Upper lobe of left lung (tissue), 6 donors: ENCODE results near the gene SLC6A18. TPM values are rescaled to one million over a fixed set of nuclear protein-coding genes. Genes with fewer than 3 reads are reported as not detected.

Experiments used
- ATAC-seq, 2 donors: fragments of 200-7000 bp; cut with Tn5 transposase; one replicate each; pipeline ENCODE4 v1.9.1; 2022; ENCODE audit warnings: mild to moderate bottlenecking in 2 of 2, moderate library complexity in 2 of 2; ENCODE audit not compliant: low FRiP score in 2 of 2
- DNase-seq, 2 donors: peaks; one replicate each; pipeline ENCODE4 v3.0.0-alpha.2; 2019 to 2020
- H3K27ac ChIP-seq, 4 donors: fragments of 200-600 bp; sonication (generic); one replicate each; pipeline ENCODE4 v1.5.1; 2016 to 2019
- H3K27me3 ChIP-seq, 4 donors: fragments of 200-600 bp; sonication (generic); one replicate each; pipeline ENCODE4 v1.5.1; 2017 to 2019
- H3K36me3 ChIP-seq, 4 donors: fragments of 200-600 bp; sonication (generic); one replicate each; pipeline ENCODE4 v1.5.1; 2016 to 2019
- H3K4me1 ChIP-seq, 4 donors: fragments of 200-600 bp; sonication (generic); one replicate each; pipeline ENCODE4 v1.5.1; 2018 to 2019
- H3K4me3 ChIP-seq, 4 donors: fragments of 200-600 bp; sonication (generic); one replicate each; pipeline ENCODE4 v1.5.1; 2017 to 2019; ENCODE audit warnings: mild to moderate bottlenecking in 2 of 4, moderate library complexity in 1 of 4
- H3K9me3 ChIP-seq, 4 donors: fragments of 200-600 bp; sonication (generic); one replicate each; pipeline ENCODE4 v1.5.1; 2018 to 2019
- EP300 ChIP-seq, 4 donors: sonication (generic); formaldehyde crosslinking; IDR thresholded peaks; one replicate each; pipeline ENCODE4 v1.5.1; 2017; ENCODE audit warnings: antibody characterized with exemption in 4 of 4, control low read depth in 2 of 4
- POLR2A ChIP-seq, 4 donors: fragments of 450-650 bp; IDR thresholded peaks; one replicate each; pipeline ENCODE4 v1.5.1; 2016 to 2017; ENCODE audit warnings: antibody characterized with exemption in 4 of 4, mild to moderate bottlenecking in 2 of 4
- POLR2AphosphoS5 ChIP-seq, 2 donors: sonication (generic); formaldehyde crosslinking; IDR thresholded peaks; one replicate each; pipeline ENCODE4 v1.5.1; 2017; ENCODE audit warnings: antibody characterized with exemption in 2 of 2
- whole genome bisulfite sequencing, 2 donors: methylation state at CpG; one replicate each; pipeline ENCODE4 v1.1.5; 2017 to 2018; 5-methylcytosine and 5-hydroxymethylcytosine counted together
- total RNA-seq, 6 donors: library from RNA; depleted of rRNA in 4 of 6; stranded (reverse); fragments of >200 nt in 4 of 6; gene quantifications; one replicate each; pipeline versions ENCODE4 v1.1.0 to v1.2.1, GENCODE V29; 2016 to 2021
- TF ChIP-seq, protein P1 (sequence below), 6 experiments: fragments of 450-650 bp in 4 of 6; fragments of 200-600 bp in 2 of 6; sonication (generic) in 2 of 6; IDR thresholded peaks; one replicate each; pipeline ENCODE4 v1.5.1; 2016 to 2019; ENCODE audit warnings: antibody characterized with exemption in 6 of 6
- donor health status: DM: no; HTN: no; CAD: no; lungs with moderate emphysema.
- donor health status: DM: no; HTN: yes; CAD: no; lungs with severe emphysema.

SLC6A18 gene
- total RNA-seq, 6 donors from 2014 or later = not detected

DNA sequence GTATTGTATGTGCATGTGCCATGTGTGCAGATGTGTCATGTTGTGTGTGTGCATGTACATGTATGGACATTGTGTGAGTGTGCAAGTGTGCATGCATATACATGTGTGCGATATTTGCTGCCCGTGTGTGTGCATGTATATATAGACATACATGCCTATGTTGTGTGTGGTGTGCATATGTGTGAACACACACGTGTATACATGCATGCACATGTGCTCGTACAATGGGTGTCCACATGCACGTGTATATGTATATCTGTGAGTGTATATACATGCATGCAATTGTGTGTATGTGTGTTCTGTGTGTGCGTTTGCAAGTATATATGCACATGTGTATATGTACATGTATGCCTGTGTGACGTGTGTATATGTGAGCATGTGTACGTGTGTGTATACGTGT, 3.0 kb upstream of the SLC6A18 start:
- H3K4me3 ChIP-seq = no peak overlapping the region
- ATAC-seq = no peak

DNA sequence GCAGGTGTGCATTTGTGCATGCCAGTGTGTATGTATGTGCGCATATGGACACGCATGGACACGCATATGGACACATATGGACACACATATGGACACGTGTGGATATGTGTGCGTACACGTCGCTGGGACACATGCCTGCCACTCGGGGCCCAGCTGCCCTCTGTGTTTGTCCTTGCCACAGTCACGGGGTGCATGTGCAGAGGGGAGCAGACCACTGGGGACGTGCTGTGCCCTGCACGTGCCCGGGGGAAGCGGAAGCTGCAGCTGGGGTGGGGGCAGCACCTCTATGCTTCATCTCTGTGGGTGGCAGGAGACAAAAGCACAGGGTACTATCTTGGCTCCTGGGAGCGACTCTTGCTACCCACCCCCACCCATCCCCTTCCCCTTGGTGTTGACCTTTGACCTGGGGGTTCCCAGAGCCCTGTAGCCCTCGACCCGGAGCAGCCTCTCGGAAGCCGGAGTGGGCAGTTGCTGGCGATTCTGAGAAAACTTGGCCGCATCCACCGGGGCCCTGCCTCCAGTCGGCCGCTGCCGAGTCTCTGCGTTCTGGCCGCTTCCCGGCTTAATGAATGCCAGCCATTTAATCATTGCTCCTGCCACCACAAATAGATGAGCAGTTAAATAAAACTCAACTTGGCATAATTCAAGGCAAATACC, 2.4 kb upstream of the SLC6A18 start:
- Histone ChIP-seq H3K27ac (no peak overlapping the region), H3K27me3 (no peaks in the 10 kb centered on the region), H3K9me3 (no peaks in the 10 kb centered on the region), H3K4me3 (no peak overlapping the region), H3K4me1 (no peaks in the 10 kb centered on the region), H3K36me3 (no peaks in the 10 kb centered on the region)
- ATAC-seq (no peak), DNase-seq (peak in 1 of 2 donors; percentile 46)
- WGBS, 2 donors = 82 to 93% methylated on average over 13 to 27 of the region's 27 CpGs
- no peak for TF ChIP-seq POLR2A (IDR thresholded peaks at IDR 0.05)
- TF ChIP-seq POLR2AphosphoS5 (IDR thresholded peaks at IDR 0.05) = no peak
- TF ChIP-seq, protein P1, sequence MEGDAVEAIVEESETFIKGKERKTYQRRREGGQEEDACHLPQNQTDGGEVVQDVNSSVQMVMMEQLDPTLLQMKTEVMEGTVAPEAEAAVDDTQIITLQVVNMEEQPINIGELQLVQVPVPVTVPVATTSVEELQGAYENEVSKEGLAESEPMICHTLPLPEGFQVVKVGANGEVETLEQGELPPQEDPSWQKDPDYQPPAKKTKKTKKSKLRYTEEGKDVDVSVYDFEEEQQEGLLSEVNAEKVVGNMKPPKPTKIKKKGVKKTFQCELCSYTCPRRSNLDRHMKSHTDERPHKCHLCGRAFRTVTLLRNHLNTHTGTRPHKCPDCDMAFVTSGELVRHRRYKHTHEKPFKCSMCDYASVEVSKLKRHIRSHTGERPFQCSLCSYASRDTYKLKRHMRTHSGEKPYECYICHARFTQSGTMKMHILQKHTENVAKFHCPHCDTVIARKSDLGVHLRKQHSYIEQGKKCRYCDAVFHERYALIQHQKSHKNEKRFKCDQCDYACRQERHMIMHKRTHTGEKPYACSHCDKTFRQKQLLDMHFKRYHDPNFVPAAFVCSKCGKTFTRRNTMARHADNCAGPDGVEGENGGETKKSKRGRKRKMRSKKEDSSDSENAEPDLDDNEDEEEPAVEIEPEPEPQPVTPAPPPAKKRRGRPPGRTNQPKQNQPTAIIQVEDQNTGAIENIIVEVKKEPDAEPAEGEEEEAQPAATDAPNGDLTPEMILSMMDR (IDR thresholded peaks at IDR 0.05) = no peak
- TF ChIP-seq EP300 (IDR thresholded peaks at IDR 0.05) = no peak

More for the DNA sequence above, 3.0 kb upstream of the SLC6A18 start:
- Histone ChIP-seq H3K27me3 (no peaks in the 10 kb centered on the region), H3K36me3 (no peaks in the 10 kb centered on the region), H3K9me3 (no peaks in the 10 kb centered on the region), H3K27ac (no peak overlapping the region), H3K4me1 (no peaks in the 10 kb centered on the region)
- 95 to 99% methylated on average over 9 of the region's 9 CpGs for WGBS, 2 donors
- TF ChIP-seq EP300 (IDR thresholded peaks at IDR 0.05) = no peak
- TF ChIP-seq POLR2AphosphoS5 (IDR thresholded peaks at IDR 0.05) = no peak
- no peak for DNase-seq

DNA sequence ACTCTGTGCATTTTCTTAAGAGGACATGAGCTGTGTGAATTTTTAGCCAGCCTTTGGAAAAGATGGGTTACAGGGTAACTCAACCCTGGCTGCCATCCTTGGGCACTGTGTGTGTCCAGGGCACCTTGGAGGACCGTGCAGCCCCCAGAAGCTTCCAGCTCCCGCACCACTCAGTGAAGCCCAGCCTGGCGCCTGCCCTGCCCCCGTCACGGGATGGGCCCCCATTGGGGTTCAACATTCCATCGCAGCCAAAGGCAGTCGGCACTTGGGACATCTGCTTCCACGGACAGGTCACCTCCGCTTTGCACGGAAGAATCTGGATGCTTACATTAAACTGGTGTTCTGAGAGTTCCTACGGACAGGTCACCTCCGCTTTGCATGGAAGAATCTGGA, 1.9 kb upstream of the SLC6A18 start:
- Histone ChIP-seq H3K4me3 (no peak overlapping the region), H3K27ac (no peak overlapping the region), H3K36me3 (no peaks in the 10 kb centered on the region), H3K27me3 (no peaks in the 10 kb centered on the region), H3K4me1 (peaks cover 0 to 5% (median 0%) of the 10 kb centered on the region in 4 donors), H3K9me3 (no peaks in the 10 kb centered on the region)
- DNase-seq (peak in 1 of 2 donors; percentile 65), ATAC-seq (no peak)
- WGBS, 2 donors = 59 to 86% methylated on average over 4 to 12 of the region's 12 CpGs
- TF ChIP-seq POLR2AphosphoS5 (IDR thresholded peaks at IDR 0.05) = no peak
- TF ChIP-seq, protein P1 (IDR thresholded peaks at IDR 0.05) = no peak
- no peak for TF ChIP-seq POLR2A (IDR thresholded peaks at IDR 0.05)
- TF ChIP-seq EP300 (IDR thresholded peaks at IDR 0.05) = no peak

DNA sequence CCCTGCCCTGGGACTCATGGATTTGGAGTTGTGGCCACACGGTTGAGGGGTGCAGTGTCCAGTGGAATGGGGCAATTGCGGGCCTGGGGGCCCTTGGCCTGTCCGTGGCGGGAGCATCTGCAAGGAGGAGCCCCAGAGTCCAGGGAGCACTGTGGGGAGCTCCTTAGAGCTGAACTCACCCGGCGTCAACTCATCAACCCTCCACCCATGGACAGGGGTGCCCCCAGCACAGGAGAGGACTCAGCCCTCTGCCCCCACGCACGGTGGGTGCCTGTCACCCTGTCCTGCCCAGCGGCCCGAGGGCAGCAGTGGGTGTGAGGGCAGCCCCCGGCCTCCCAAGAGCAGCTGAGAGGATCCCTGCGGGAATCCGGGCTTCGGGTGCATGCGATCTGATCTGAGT, 550 bp upstream of the SLC6A18 start:
- DNase-seq (peak in 1 of 2 donors; percentile 69), ATAC-seq (peak in 1 of 2 donors; percentile 9)
- TF ChIP-seq EP300 (IDR thresholded peaks at IDR 0.05) (no peak), POLR2AphosphoS5 (IDR thresholded peaks at IDR 0.05) (no peak), POLR2A (IDR thresholded peaks at IDR 0.05) (no peak)
- TF ChIP-seq, protein P1 (IDR thresholded peaks at IDR 0.05) = no peak
- 77 to 79% methylated on average over 9 to 13 of the region's 15 CpGs for WGBS, 2 donors
- Histone ChIP-seq H3K4me3 (no peak overlapping the region), H3K27ac (no peak overlapping the region), H3K27me3 (no peaks in the 10 kb centered on the region), H3K4me1 (peaks cover 0 to 5% (median 0%) of the 10 kb centered on the region in 4 donors), H3K9me3 (no peaks in the 10 kb centered on the region), H3K36me3 (no peaks in the 10 kb centered on the region)

DNA sequence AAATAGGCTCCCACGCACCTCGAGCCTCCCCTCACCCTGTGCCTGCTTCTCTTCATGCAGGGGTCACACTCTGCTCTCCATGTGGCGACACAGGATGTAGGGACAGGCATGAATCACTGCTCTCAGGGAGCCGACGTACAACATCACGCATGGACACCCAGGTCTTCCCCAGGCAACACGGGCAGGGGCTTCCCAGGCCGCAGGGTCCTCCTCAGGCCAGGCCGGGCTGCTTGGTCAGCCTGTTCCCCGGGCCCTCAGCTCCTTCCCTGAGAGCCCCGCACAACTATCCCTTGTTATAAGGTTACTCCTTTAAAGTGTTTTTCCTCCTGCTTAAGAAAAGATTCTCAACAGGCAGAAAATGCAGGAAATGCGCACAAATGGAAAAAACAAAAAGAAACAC, 1.1 kb downstream of the SLC6A18 start:
- TF ChIP-seq POLR2A (IDR thresholded peaks at IDR 0.05) (no peak), POLR2AphosphoS5 (IDR thresholded peaks at IDR 0.05) (no peak), EP300 (IDR thresholded peaks at IDR 0.05) (no peak)
- TF ChIP-seq, protein P1 (IDR thresholded peaks at IDR 0.05) = no peak
- DNase-seq (peak in 1 of 2 donors; percentile 60), ATAC-seq (no peak)
- Histone ChIP-seq H3K36me3 (no peaks in the 10 kb centered on the region), H3K9me3 (no peaks in the 10 kb centered on the region), H3K27ac (no peak overlapping the region), H3K27me3 (no peaks in the 10 kb centered on the region), H3K4me1 (peaks cover 0 to 5% (median 0%) of the 10 kb centered on the region in 4 donors), H3K4me3 (no peak overlapping the region)
- 77 to 83% methylated on average over 4 to 12 of the region's 12 CpGs for WGBS, 2 donors
